Loucy (cell line): ENCODE data around the gene LRRN2.

ENCODE experiments used
- CTCF ChIP-seq: fragments of 200-600 bp; sonication (generic); conservative IDR thresholded peaks from 2 replicates; pipeline ENCODE4 v1.5.1; 2014; ENCODE audit warnings: mild to moderate bottlenecking, antibody characterized with exemption, low read length
- EZH2phosphoT487 ChIP-seq: fragments of 200-600 bp; IDR thresholded peaks from 2 replicates; pipeline ENCODE4 v1.6.1; 2018; ENCODE audit warnings: antibody characterized with exemption, mild to moderate bottlenecking, moderate library complexity, borderline replicate concordance

- TF ChIP-seq CTCF (no peak), EZH2phosphoT487 (no peak)
Observed at GRCh38 chr1:204714194-204714860, 28.8 kb upstream of the LRRN2 start.
